ENCODE measurements around the gene FBLN2. TPM values are rescaled to one million over a fixed set of nuclear protein-coding genes. Genes with fewer than 3 reads are reported as not detected.

FBLN2 gene
- total RNA-seq, 1 experiment from 2014 or later: 52.7 TPM

GRCh38 chr3:13582366-13583250 lies 33.7 kb downstream of the FBLN2 start:
- peak; percentile 77 for DNase-seq (ENCODE audit: low read depth)

GRCh38 chr3:13583251-13584180 lies 34.6 kb downstream of the FBLN2 start:
- no peak for DNase-seq (ENCODE audit: low read depth)

- DNase-seq (ENCODE audit: low read depth): no peak
Measured at GRCh38 chr3:13584427-13584891, 35.5 kb downstream of the FBLN2 start.

GRCh38 chr3:13584901-13585300 lies 36.0 kb downstream of the FBLN2 start:
- DNase-seq (ENCODE audit: low read depth): no peak

GRCh38 chr3:13587442-13587841 lies 38.5 kb downstream of the FBLN2 start:
- DNase-seq (ENCODE audit: low read depth): no peak

GRCh38 chr3:13588221-13588701 lies 39.3 kb downstream of the FBLN2 start:
- DNase-seq (ENCODE audit: low read depth): no peak

GRCh38 chr3:13588993-13589392 lies 40.1 kb downstream of the FBLN2 start:
- no peak for DNase-seq (ENCODE audit: low read depth)

GRCh38 chr3:13590841-13591520 lies 42.1 kb downstream of the FBLN2 start:
- no peak for DNase-seq (ENCODE audit: low read depth)

- no peak for DNase-seq (ENCODE audit: low read depth)
Measured at GRCh38 chr3:13593615-13594014, 44.7 kb downstream of the FBLN2 start.

GRCh38 chr3:13594146-13594545 lies 45.2 kb downstream of the FBLN2 start:
- DNase-seq (ENCODE audit: low read depth): no peak

GRCh38 chr3:13594991-13595421 lies 46.1 kb downstream of the FBLN2 start:
- no peak for DNase-seq (ENCODE audit: low read depth)

- DNase-seq (ENCODE audit: low read depth): no peak
Measured at GRCh38 chr3:13595485-13595884, 46.6 kb downstream of the FBLN2 start.

GRCh38 chr3:13596426-13597205 lies 47.7 kb downstream of the FBLN2 start:
- no peak for DNase-seq (ENCODE audit: low read depth)

GRCh38 chr3:13597661-13598060 lies 48.7 kb downstream of the FBLN2 start:
- DNase-seq (ENCODE audit: low read depth): no peak

- DNase-seq (ENCODE audit: low read depth): no peak
Measured at GRCh38 chr3:13598201-13598600, 49.3 kb downstream of the FBLN2 start.

GRCh38 chr3:13598926-13599886 lies 50.3 kb downstream of the FBLN2 start:
- DNase-seq (ENCODE audit: low read depth): peak; percentile 98

GRCh38 chr3:13599887-13600450 lies 51.0 kb downstream of the FBLN2 start:
- no peak for DNase-seq (ENCODE audit: low read depth)

- DNase-seq (ENCODE audit: low read depth): peak; percentile 86
Measured at GRCh38 chr3:13600950-13601691, 52.2 kb downstream of the FBLN2 start.

- DNase-seq (ENCODE audit: low read depth): no peak
Measured at GRCh38 chr3:13601692-13602080, 52.8 kb downstream of the FBLN2 start.
